Left lung (tissue), 14 donors: ENCODE results near the gene IGSF21. TPM values are rescaled to one million over a fixed set of nuclear protein-coding genes. Genes with fewer than 3 reads are reported as not detected.

Experiments
- ATAC-seq: fragments of 200-7000 bp; cut with Tn5 transposase; one replicate; pipeline ENCODE4 v1.9.1; 2020; ENCODE audit warnings: moderate library complexity
- DNase-seq, 4 donors: peaks; one replicate each; pipeline ENCODE4 v3.0.0-alpha.2; 2013 to 2020
- H3K27ac ChIP-seq, 2 donors: fragments of 200-600 bp; sonication (generic) in 1 of 2; one replicate each; pipeline versions ENCODE4 v1.5.0 to v1.8.0; 2020 to 2021
- H3K27me3 ChIP-seq, 2 donors: fragments of 200-600 bp; sonication (generic) in 1 of 2; one replicate each; pipeline versions ENCODE4 v1.5.0 to v1.8.0; 2020 to 2021
- H3K36me3 ChIP-seq, 2 donors: fragments of 200-600 bp; sonication (generic) in 1 of 2; one replicate each; pipeline versions ENCODE4 v1.5.0 to v1.8.0; 2020 to 2021
- H3K4me1 ChIP-seq, 2 donors: fragments of 200-600 bp; one replicate each; pipeline ENCODE4 v1.8.0; 2021
- H3K4me3 ChIP-seq, 2 donors: fragments of 200-600 bp; sonication (generic) in 1 of 2; one replicate each; pipeline versions ENCODE4 v1.5.0 to v1.8.0; 2020 to 2021; ENCODE audit warnings: mild to moderate bottlenecking in 1 of 2
- H3K9me3 ChIP-seq, 2 donors: fragments of 200-600 bp; sonication (generic) in 1 of 2; one replicate each; pipeline versions ENCODE4 v1.5.0 to v1.8.0; 2020 to 2021
- intact Hi-C, 2 donors: fragments of 100-400 bp; cut with DNase I; formaldehyde crosslinking; loops; one replicate each; pipeline versions ENCODE4 v1.11.2 to v1.14.2; 2022
- long read RNA-seq, 12 donors: library from polyadenylated mRNA in 2 of 12; unstranded in 2 of 12; transcript quantifications; one replicate each; pipeline ENCODE4 v2.0.0 and lab custom pipeline, GENCODE V29; 2019 to 2026
- polyA plus RNA-seq, 6 donors: library from polyadenylated mRNA; unstranded; fragments of 120-200 nt; gene quantifications; one replicate each; pipeline ENCODE4 v1.2.1, GENCODE V29; 2013; ENCODE audit not compliant: insufficient read length in 6 of 6
- total RNA-seq, 2 donors: library from RNA; stranded (reverse); fragmentation: NEBNext Ultra II Directional; extraction: Animal tissue kit (Norgen Biotek cat#: 25700); gene quantifications; one replicate each; pipeline ENCODE4 v1.2.1, GENCODE V29; 2021
- TF ChIP-seq, protein P1 (sequence below), 2 donors: fragments of 200-600 bp; sonication (generic) in 1 of 2; IDR thresholded peaks; one replicate each; pipeline versions ENCODE4 v1.5.0 to v1.8.0; 2021; ENCODE audit warnings: antibody characterized with exemption in 2 of 2
- donor health status: DM: no; HTN: yes; CAD: no.
- donor health status: DM: no; HTN: no; CAD: no.

The IGSF21 gene
- 1 to 10 TPM in 1 of 2 donors, under 1 TPM in 1; 0.61 to 1.2 TPM for total RNA-seq
- under 1 TPM in 4 of 6 donors, not detected in 2; 0.14 to 0.30 (median 0.18) TPM for polyA plus RNA-seq
- long read RNA-seq, donor 1 = 0 reads
- long read RNA-seq, donor 2 = 0 reads
- long read RNA-seq, donor 3 = 0 reads
- long read RNA-seq, donor 4 = 0 reads
- long read RNA-seq, donor 5 = 0 reads
- long read RNA-seq, donor 6 = 0 reads
- long read RNA-seq, donor 7 = 0 reads
- long read RNA-seq, donor 8 = 0 reads
- long read RNA-seq, donor 9 = 0 reads
- long read RNA-seq, donor 10 = 0 reads
- long read RNA-seq, donor 11, transcript IGSF21-201 (10 exons, 1,943 nt) = major isoform, 16 of 47 reads
- long read RNA-seq, donor 11, partial matches to known transcripts = 29 of 47 reads
- long read RNA-seq, donor 11, other reads (novel, unspliced or antisense) = 0 of 47 reads
- long read RNA-seq, donor 12 = 0 reads

DNA sequence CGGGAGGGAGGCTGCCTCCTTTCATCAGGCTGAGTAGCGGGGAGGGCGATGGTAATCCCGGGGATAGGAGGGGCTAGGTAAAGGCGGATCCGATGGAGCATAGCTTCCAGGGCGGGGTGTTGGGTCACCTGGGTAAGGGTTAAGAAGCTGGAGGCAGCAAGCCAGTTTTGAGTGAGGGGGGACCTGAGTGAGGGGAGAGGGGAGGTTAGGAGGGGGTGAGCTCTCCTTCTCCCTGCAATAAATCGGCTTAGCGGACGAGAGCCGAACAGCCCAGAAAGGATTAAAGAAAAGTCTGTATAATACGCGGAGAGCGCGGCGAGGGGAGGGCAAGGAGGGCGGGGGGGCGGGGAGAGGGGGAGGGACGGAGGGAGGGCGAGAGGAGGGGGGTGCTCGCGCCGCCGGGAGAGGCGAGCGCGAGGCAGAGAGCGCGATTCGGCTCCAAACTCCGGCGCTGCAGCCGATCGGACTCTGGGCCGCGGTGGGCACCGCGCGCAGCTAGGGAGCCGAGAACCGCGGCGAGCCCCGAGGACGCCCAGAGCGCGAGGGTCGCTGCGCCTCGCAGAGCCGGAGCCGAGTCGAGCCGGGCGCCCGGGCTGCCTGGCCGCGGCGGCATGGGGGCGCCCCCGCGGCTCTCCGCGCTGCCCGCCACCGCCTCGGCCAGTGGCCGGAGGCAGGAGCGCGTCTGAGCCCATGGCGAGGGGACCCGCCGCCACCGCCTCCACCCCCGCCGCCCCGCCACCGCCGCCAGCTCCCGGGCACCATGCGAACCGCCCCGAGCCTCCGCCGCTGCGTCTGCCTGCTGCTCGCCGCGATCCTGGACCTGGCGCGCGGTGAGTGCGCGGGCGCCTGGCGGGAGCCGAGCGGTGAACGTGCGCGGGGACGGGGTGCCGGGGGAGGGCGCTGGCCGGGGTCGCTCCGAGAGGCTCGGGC, at the start of gene IGSF21:
IGSF21 (plus strand) TSS at position 430 of the 930 bp plus-strand sequence; CDS start at position 761, 331 bp downstream.
- Histone ChIP-seq H3K27me3 (peaks cover 67 to 93% of the 10 kb centered on the region in 2 donors), H3K4me3 (no peak within 1 kb of the TSS), H3K36me3 (no peaks in the 10 kb centered on the region), H3K27ac (no peak within 1 kb of the TSS), H3K9me3 (no peaks in the 10 kb centered on the region), H3K4me1 (peaks cover 0 to 11% of the 10 kb centered on the region in 2 donors)
- DNase-seq = no peak
- ATAC-seq = no peak
- intact Hi-C loops = no loop called here
- TF ChIP-seq, protein P1, sequence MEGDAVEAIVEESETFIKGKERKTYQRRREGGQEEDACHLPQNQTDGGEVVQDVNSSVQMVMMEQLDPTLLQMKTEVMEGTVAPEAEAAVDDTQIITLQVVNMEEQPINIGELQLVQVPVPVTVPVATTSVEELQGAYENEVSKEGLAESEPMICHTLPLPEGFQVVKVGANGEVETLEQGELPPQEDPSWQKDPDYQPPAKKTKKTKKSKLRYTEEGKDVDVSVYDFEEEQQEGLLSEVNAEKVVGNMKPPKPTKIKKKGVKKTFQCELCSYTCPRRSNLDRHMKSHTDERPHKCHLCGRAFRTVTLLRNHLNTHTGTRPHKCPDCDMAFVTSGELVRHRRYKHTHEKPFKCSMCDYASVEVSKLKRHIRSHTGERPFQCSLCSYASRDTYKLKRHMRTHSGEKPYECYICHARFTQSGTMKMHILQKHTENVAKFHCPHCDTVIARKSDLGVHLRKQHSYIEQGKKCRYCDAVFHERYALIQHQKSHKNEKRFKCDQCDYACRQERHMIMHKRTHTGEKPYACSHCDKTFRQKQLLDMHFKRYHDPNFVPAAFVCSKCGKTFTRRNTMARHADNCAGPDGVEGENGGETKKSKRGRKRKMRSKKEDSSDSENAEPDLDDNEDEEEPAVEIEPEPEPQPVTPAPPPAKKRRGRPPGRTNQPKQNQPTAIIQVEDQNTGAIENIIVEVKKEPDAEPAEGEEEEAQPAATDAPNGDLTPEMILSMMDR (IDR thresholded peaks at IDR 0.05) = no peak

DNA sequence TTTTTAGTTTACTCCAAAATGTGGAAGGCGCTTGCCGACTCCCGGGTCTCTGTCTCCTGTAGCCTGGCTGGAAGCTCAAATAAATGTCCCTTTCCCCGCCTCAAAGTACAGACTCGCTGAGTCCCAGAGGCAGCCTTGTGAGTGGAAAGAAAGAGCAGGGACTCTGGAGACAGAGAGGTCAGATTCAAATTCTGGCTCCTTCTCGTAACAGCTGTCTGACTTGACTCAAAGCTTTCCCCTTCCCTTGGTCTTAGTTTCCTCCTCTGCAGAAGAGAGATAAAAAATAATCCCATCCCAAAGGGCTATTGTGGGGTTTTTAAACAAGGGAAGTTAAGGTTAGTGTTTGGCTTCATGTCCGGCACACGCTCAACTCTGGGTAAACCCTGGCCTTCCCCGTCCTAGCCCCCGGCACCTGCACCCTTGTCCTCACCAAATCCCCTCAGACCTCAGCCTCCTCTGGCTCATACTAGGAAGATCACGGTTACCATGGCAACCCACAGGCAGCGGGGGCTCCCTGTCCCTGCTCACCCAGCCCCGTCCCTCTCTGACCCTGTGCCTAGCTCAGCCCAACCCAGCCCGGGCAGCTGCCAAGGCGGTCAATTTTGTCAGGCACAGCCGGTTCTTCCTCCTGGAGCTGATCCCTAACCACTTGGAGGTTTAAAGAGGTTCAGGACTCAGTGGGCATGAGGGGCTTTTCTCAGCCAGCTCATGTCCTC, 49.2 kb upstream of the IGSF21 start:
- intact Hi-C loops = no loop called here
- H3K4me1 ChIP-seq = no peaks in the 10 kb centered on the region
- no peak overlapping the region for H3K4me3 ChIP-seq
- H3K27ac ChIP-seq = no peak overlapping the region
- no peaks in the 10 kb centered on the region for H3K36me3 ChIP-seq
- H3K27me3 ChIP-seq = peaks cover 0 to 24% of the 10 kb centered on the region in 2 donors
- no peak for ATAC-seq
- peaks cover 0 to 10% of the 10 kb centered on the region in 2 donors for H3K9me3 ChIP-seq
- TF ChIP-seq, protein P1 (IDR thresholded peaks at IDR 0.05) = no peak
- DNase-seq = no peak

DNA sequence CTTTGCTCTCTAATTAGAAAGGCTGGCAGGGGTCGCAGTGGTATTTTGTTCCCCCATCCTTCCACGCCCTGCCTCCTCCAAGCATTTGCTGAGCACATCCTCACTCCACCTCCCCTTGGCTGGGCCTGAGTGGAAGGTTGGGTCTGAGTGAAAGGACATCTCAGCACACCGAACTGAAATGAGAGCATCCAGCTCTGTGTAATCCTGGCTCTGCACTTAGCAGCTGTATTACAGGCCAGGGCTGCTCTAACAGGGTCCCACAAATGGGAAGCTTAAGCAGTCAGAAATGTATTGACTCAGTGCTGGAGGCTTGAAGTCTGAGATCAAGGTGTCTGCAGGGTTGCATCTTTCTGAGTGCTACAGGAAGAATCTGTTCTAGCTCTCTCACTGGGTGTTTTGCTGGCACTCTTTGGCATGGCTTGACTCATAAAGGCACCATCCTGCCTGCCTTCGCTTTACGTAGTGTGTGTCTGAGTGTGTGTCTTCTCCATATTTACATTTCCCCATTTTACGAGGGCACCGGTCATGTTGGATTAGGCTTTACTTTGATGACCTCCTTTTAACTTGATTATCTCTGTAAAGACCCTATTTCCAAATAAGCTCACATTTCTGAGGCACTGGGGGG, 48.5 kb upstream of the IGSF21 start:
- Histone ChIP-seq H3K36me3 (no peaks in the 10 kb centered on the region), H3K27me3 (peaks cover 0 to 30% of the 10 kb centered on the region in 2 donors), H3K4me3 (no peak overlapping the region), H3K4me1 (no peaks in the 10 kb centered on the region), H3K27ac (no peak overlapping the region), H3K9me3 (peaks cover 0 to 10% of the 10 kb centered on the region in 2 donors)
- ATAC-seq = no peak
- intact Hi-C loops = no loop called here
- TF ChIP-seq, protein P1 (IDR thresholded peaks at IDR 0.05) = no peak
- no peak for DNase-seq

DNA sequence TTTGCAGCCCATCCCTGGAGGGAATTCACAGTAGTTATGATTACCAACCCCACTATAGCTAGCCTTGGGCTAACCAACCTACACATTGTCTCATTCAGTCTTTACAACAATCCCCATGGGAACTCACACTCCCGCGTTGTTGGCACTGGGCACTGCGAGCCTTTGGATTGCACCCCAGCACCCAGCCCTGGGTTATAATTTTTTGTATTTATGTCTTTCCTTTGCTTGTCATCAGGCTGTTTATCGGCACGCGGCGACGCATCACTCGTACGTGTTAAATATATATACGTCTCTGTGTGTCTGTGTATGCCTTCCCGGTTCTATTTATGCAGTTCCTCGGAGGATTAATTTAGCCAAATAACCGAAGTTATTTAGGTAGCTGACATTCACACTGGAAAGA, 47.2 kb upstream of the IGSF21 start:
- H3K27ac ChIP-seq = no peak overlapping the region
- no peak overlapping the region for H3K4me3 ChIP-seq
- H3K27me3 ChIP-seq = peaks cover 0 to 32% of the 10 kb centered on the region in 2 donors
- no peaks in the 10 kb centered on the region for H3K36me3 ChIP-seq
- DNase-seq = no peak
- TF ChIP-seq, protein P1 (IDR thresholded peaks at IDR 0.05) = no peak
- no peaks in the 10 kb centered on the region for H3K4me1 ChIP-seq
- peaks cover 0 to 10% of the 10 kb centered on the region in 2 donors for H3K9me3 ChIP-seq
- no peak for ATAC-seq
- intact Hi-C loops = no loop called here
